Spleen (tissue), 7 donors: ENCODE results near the gene KRT8.

Source experiments
- POLR2A ChIP-seq, 3 donors: fragments of 450-650 bp; IDR thresholded peaks; one replicate each; pipeline ENCODE4 v1.5.1; 2017; ENCODE audit warnings: antibody characterized with exemption in 3 of 3, mild to moderate bottlenecking in 1 of 3
- POLR2AphosphoS5 ChIP-seq, 3 donors: sonication (generic); formaldehyde crosslinking; IDR thresholded peaks; one replicate each; pipeline ENCODE4 v1.5.1; 2017; ENCODE audit warnings: antibody characterized with exemption in 3 of 3
- TF ChIP-seq, protein P1 (sequence below), 11 experiments: fragments of 200-600 bp in 7 of 11; fragments of 450-650 bp in 4 of 11; sonication (generic) in 4 of 11; IDR thresholded peaks in 8 of 11; conservative IDR thresholded peaks in 3 of 11; 1 replicate in 7 of 11; 2 replicates in 4 of 11; pipeline versions ENCODE4 v1.4.0 to v1.8.0; 2016 to 2021; ENCODE audit warnings: antibody characterized with exemption in 11 of 11, inconsistent platforms in 4 of 11, mild to moderate bottlenecking in 1 of 11
- donor health status: DM: no; HTN: no; CAD: no; lungs with moderate emphysema.
- donor health status: DM: no; HTN: no; CAD: no.
- donor health status: DM: no; HTN: no; CAD: no.

DNA sequence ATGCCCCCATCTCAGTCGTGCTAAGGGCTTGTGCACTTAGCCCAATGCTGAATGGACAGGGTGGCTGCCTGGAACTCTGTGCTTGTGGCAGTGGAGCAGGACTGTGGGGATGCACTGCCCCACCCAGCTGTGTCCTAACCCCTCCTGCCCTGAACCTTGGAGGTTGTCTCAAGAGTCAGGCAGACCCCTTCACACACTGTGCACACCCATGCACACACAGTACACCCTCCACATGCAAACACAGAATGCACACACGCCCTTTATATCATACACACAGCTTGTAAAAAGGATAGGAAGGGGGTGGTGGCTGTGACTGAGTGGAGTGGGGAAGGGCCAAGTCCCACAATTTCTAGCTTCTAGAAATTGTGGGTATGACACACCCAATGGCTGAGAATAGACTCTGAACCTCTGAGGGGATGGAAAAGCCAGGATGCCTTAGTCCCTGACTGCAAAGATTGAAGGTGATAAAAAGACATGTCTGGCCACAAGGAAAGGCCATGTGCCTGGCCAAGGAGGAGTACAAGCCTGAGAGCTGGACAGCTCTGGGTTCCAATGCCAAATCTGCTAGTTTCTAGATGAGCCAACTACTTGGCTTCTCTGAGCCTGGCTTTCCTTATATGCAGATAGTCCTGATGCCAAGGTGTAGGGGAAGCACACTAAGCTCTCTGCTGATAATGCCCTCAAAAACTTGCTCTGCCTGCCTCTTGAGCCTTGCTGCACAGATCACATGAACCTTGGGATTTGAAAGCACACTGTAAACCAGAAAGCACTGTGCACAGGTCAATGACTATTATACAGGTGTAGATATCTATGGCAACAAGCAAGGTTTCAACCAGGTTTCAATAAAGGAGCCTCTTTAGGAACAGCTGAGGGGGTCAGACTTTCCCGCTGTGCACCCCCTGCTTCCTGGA lies 8.4 kb downstream of the KRT8 start:
- no peak for TF ChIP-seq POLR2A (IDR thresholded peaks at IDR 0.05)
- TF ChIP-seq, protein P1, sequence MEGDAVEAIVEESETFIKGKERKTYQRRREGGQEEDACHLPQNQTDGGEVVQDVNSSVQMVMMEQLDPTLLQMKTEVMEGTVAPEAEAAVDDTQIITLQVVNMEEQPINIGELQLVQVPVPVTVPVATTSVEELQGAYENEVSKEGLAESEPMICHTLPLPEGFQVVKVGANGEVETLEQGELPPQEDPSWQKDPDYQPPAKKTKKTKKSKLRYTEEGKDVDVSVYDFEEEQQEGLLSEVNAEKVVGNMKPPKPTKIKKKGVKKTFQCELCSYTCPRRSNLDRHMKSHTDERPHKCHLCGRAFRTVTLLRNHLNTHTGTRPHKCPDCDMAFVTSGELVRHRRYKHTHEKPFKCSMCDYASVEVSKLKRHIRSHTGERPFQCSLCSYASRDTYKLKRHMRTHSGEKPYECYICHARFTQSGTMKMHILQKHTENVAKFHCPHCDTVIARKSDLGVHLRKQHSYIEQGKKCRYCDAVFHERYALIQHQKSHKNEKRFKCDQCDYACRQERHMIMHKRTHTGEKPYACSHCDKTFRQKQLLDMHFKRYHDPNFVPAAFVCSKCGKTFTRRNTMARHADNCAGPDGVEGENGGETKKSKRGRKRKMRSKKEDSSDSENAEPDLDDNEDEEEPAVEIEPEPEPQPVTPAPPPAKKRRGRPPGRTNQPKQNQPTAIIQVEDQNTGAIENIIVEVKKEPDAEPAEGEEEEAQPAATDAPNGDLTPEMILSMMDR (IDR thresholded peaks at IDR 0.05 in 8 of 11, conservative IDR thresholded peaks at IDR 0.05 in 3 of 11) = no peak
- TF ChIP-seq POLR2AphosphoS5 (IDR thresholded peaks at IDR 0.05) = no peak
